GM12878 (cell line): ENCODE measurements around the gene TSKU. TPM values are rescaled to one million over a fixed set of nuclear protein-coding genes. Genes with fewer than 3 reads are reported as not detected.

Experiments
- ATAC-seq: fragments of 200-7000 bp; cut with Tn5 transposase; 3 replicates; pipeline ENCODE4 v1.9.1; 2020; ENCODE audit warnings: mild to moderate bottlenecking, moderate library complexity
- BruUV-seq: library from RNA; stranded (reverse); fragments of 400-500 nt; replicated peaks from 2 replicates; lab custom pipeline; 2021; lab: Mats Ljungman, UMichigan
- CTCF ChIA-PET: fragments of 300-600 bp; sonication (Branson Sonifier 250); formaldehyde crosslinking; extraction: SDS; loops from one replicate; lab custom pipeline; 2021; ENCODE audit warnings: inconsistent platforms; lab: Yijun Ruan, JAX
- POLR2A ChIA-PET: fragments of 350-600 bp; formaldehyde crosslinking; extraction: SDS; loops from one replicate; lab custom pipeline; 2021; ENCODE audit warnings: inconsistent platforms; lab: Charles Lee
- RAD21 ChIA-PET: fragments of 300-600 bp; sonication (Branson Sonifier 250); formaldehyde crosslinking; loops from one replicate; lab custom pipeline; 2023; ENCODE audit warnings: antibody characterized with exemption; ENCODE audit not compliant: unreplicated experiment; lab: Charles Lee
- SMC1A ChIA-PET: fragments of 300-600 bp; sonication (Branson Sonifier 250); formaldehyde crosslinking; loops from one replicate; lab custom pipeline; 2023; ENCODE audit not compliant: unreplicated experiment, uncharacterized antibody; lab: Charles Lee
- DNase-seq: peaks from one replicate; pipeline ENCODE4 v3.0.0-alpha.2; 2011; ENCODE audit warnings: low read depth, low spot score
- FAIRE-seq: peaks from 3 replicates; lab custom pipeline; 2011; peaks lifted over from hg19 to GRCh38; lab: Jason Lieb, UNC
- H2AFZ ChIP-seq: 2 replicates; pipeline ENCODE4 v1.6.0; 2011; ENCODE audit warnings: low read depth, low read length, control low read depth; ENCODE audit not compliant: control insufficient read depth
- H3K27ac ChIP-seq: 2 replicates; pipeline ENCODE4 v1.5.1; 2011; ENCODE audit warnings: control low read depth; ENCODE audit not compliant: control insufficient read depth, insufficient read depth
- H3K27me3 ChIP-seq, 2 experiments: replicated peaks in 1 of 2; 2 replicates each; pipeline versions ENCODE4 v1.6.0 to v1.6.1; 2011; ENCODE audit warnings: low read length in 1 of 2; ENCODE audit not compliant: control insufficient read depth in 2 of 2, insufficient read depth in 2 of 2
- H3K36me3 ChIP-seq, 2 experiments: 2 replicates each; pipeline ENCODE4 v1.5.1; 2011; ENCODE audit warnings: low read length in 1 of 2; ENCODE audit not compliant: control insufficient read depth in 2 of 2, insufficient read depth in 2 of 2
- H3K4me1 ChIP-seq: 2 replicates; pipeline ENCODE4 v1.6.1; 2011; ENCODE audit warnings: mild to moderate bottlenecking, low read length, moderate library complexity, mixed read lengths; ENCODE audit not compliant: control insufficient read depth, insufficient read depth
- H3K4me2 ChIP-seq: 2 replicates; pipeline ENCODE4 v1.6.0; 2011; ENCODE audit warnings: control low read depth; ENCODE audit not compliant: control insufficient read depth, insufficient read depth
- H3K4me3 ChIP-seq: fragments of 200-600 bp; sonication (generic); 2 replicates; pipeline ENCODE4 v1.5.1; 2016
- H3K79me2 ChIP-seq: 2 replicates; pipeline ENCODE4 v1.6.0; 2011; ENCODE audit warnings: low read length; ENCODE audit not compliant: control insufficient read depth, insufficient read depth
- H3K9ac ChIP-seq: 2 replicates; pipeline ENCODE4 v1.8.0; 2011; ENCODE audit warnings: low read length, control low read depth, mixed read lengths; ENCODE audit not compliant: control insufficient read depth, insufficient read depth
- H3K9me3 ChIP-seq: replicated peaks from 3 replicates; pipeline ENCODE4 v1.5.1; 2011; ENCODE audit warnings: mild to moderate bottlenecking, low read length; ENCODE audit not compliant: control insufficient read depth, insufficient read depth
- H4K20me1 ChIP-seq: 2 replicates; pipeline ENCODE4 v1.6.0; 2011; ENCODE audit not compliant: control insufficient read depth, insufficient read depth
- ATF3 ChIP-seq: IDR thresholded peaks from 2 replicates; pipeline ENCODE4 v1.6.1; 2011; ENCODE audit warnings: low read depth, mild to moderate bottlenecking, low read length, moderate library complexity, borderline replicate concordance; ENCODE audit errors: extremely low read depth
- BMI1 ChIP-seq: fragments of 450-650 bp; IDR thresholded peaks from 2 replicates; pipeline ENCODE4 v1.6.1; 2016; ENCODE audit warnings: mild to moderate bottlenecking, moderate library complexity, borderline replicate concordance
- CEBPB ChIP-seq, 2 experiments: fragments of 150-350 bp in 1 of 2; IDR thresholded peaks; 2 replicates each; pipeline ENCODE4 v1.6.1; 2012 to 2014; ENCODE audit warnings: low read depth in 2 of 2, low read length in 2 of 2, borderline replicate concordance in 1 of 2, inconsistent platforms in 1 of 2
- CEBPZ ChIP-seq: fragments of 150-350 bp; IDR thresholded peaks from 2 replicates; pipeline ENCODE4 v1.6.1; 2016; ENCODE audit warnings: low read depth, low read length
- HCFC1 ChIP-seq: fragments of 150-350 bp; IDR thresholded peaks from 2 replicates; pipeline ENCODE4 v1.6.1; 2014; ENCODE audit warnings: low read length
- HDAC2 ChIP-seq: fragments of 200-600 bp; sonication (generic); IDR thresholded peaks from 2 replicates; pipeline ENCODE4 v1.6.1; 2017
- LARP7 ChIP-seq: fragments of 450-650 bp; IDR thresholded peaks from 2 replicates; pipeline ENCODE4 v1.6.1; 2017; ENCODE audit warnings: mild to moderate bottlenecking
- MYB ChIP-seq: fragments of 150-350 bp; IDR thresholded peaks from 2 replicates; pipeline ENCODE4 v1.6.1; 2014; ENCODE audit warnings: mild to moderate bottlenecking, low read depth, low read length, borderline replicate concordance
- NR2C2 ChIP-seq: IDR thresholded peaks from 2 replicates; pipeline ENCODE4 v1.6.1; 2011; ENCODE audit warnings: borderline replicate concordance, low read depth; ENCODE audit not compliant: control insufficient read depth, insufficient read length
- SP1 ChIP-seq: IDR thresholded peaks from one replicate; pipeline ENCODE4 v1.6.1; 2011; ENCODE audit warnings: low read depth, low read length
- TBL1XR1 ChIP-seq: IDR thresholded peaks from 2 replicates; pipeline ENCODE4 v1.6.1; 2012; ENCODE audit warnings: low read depth, low read length, improper control_type of control experiment
- YBX1 ChIP-seq: fragments of 450-650 bp; IDR thresholded peaks from 2 replicates; pipeline ENCODE4 v1.6.1; 2016; ENCODE audit warnings: antibody characterized with exemption
- ZNF217 ChIP-seq: fragments of 450-650 bp; IDR thresholded peaks from 2 replicates; pipeline ENCODE4 v1.6.1; 2017; ENCODE audit warnings: antibody characterized with exemption, mild to moderate bottlenecking
- WGBS: methylation state at CpG from one replicate; pipeline ENCODE4 v1.1.6; 2016; ENCODE audit warnings: low lambda C conversion rate; ENCODE audit not compliant: insufficient replicate concordance, insufficient coverage; ENCODE audit errors: missing lambda C conversion rate; 5-methylcytosine and 5-hydroxymethylcytosine counted together
- in situ Hi-C: fragments of 300-500 bp; cut with MboI; formaldehyde crosslinking; loops from 9 replicates; pipeline ENCODE4 v1.14.3; 2018; ENCODE audit warnings: mixed read lengths
- intact Hi-C: fragments of 100-400 bp; cut with micrococcal nuclease; formaldehyde crosslinking; loops from one replicate; pipeline ENCODE4 v1.14.2; 2022; ENCODE audit not compliant: unreplicated experiment
- polyA plus RNA-seq, 11 experiments: library from polyadenylated mRNA; depleted of rRNA in 4 of 11; unstranded in 6 of 11; stranded (reverse) in 5 of 11; fragments of >200 nt; fragmentation: Nextera tagmentation in 4 of 11; fragmentation: Illumina TruSeq in 1 of 11; extraction: Ambion mirVana in 4 of 11; extraction: Trizol in 1 of 11; gene quantifications; 1 replicate in 1 of 11; 2 replicates in 10 of 11; pipeline versions ENCODE4 v1.2.1 to v1.2.3, GENCODE V29; 2011 to 2016; ENCODE audit warnings: inconsistent platforms in 2 of 11, missing spikeins in 2 of 11, low read depth in 1 of 11
- total RNA-seq, 4 experiments: library from RNA; depleted of rRNA in 3 of 4; stranded (reverse); fragments of >200 nt in 3 of 4; fragmentation: Illumina TruSeq in 1 of 4; extraction: Trizol in 1 of 4; gene quantifications; 2 replicates each; pipeline versions ENCODE4 v1.2.1 to v1.2.3, GENCODE V29; 2013 to 2021
- TF ChIP-seq, protein P1 (sequence below): IDR thresholded peaks from 2 replicates; pipeline ENCODE4 v1.6.1; 2012; ENCODE audit warnings: mild to moderate bottlenecking, low read depth, low read length
- TF ChIP-seq, protein P2 (sequence below): IDR thresholded peaks from 2 replicates; pipeline ENCODE4 v1.6.1; 2012; ENCODE audit warnings: low read depth, low read length, improper control_type of control experiment

TSKU gene
- total and polyA plus RNA-seq, 10 of the 15 experiments (the other 5 are each of a cell fraction or from before 2014, with no cell fraction given) = 0.04 to 1.5 (median 0.62) TPM

DNA sequence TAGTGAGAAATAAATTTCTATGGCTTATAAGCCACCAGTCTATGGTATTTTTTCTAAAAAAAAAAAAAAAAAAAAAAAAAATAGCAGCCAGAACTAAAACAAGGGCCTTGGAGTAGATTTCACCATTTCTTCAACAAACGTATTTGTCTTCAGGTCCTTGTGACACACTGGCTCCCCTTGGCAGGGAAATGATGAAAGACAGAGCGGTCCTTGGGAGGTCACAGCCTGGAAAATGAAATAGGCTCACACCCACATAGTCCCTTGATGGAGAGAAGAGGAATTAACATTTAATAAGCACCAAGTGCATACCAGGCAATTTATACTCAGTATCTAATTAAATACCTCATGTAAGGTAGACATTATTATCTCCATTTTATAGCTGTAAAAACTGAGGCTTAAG lies 51.9 kb downstream of the TSKU start:
- in situ Hi-C loops = no loop called here
- CTCF ChIA-PET = interaction anchor here (0.8 to 4.1 kb wide), 2 partner anchors 28 to 84 kb away, joined by 3 to 21 read pairs; no protein-coding TSS in a partner anchor
- FAIRE-seq = no peak
- TF ChIP-seq HDAC2 = no peak
- TF ChIP-seq MYB = no peak
- TF ChIP-seq ATF3 = no peak
- TF ChIP-seq ZNF217 = no peak
- TF ChIP-seq CEBPB (IDR thresholded peaks at IDR 0.05; ENCODE audit: borderline replicate concordance in 1 of 2, low read depth in 2 of 2, low read length in 2 of 2) = no peak
- TF ChIP-seq, protein P1, sequence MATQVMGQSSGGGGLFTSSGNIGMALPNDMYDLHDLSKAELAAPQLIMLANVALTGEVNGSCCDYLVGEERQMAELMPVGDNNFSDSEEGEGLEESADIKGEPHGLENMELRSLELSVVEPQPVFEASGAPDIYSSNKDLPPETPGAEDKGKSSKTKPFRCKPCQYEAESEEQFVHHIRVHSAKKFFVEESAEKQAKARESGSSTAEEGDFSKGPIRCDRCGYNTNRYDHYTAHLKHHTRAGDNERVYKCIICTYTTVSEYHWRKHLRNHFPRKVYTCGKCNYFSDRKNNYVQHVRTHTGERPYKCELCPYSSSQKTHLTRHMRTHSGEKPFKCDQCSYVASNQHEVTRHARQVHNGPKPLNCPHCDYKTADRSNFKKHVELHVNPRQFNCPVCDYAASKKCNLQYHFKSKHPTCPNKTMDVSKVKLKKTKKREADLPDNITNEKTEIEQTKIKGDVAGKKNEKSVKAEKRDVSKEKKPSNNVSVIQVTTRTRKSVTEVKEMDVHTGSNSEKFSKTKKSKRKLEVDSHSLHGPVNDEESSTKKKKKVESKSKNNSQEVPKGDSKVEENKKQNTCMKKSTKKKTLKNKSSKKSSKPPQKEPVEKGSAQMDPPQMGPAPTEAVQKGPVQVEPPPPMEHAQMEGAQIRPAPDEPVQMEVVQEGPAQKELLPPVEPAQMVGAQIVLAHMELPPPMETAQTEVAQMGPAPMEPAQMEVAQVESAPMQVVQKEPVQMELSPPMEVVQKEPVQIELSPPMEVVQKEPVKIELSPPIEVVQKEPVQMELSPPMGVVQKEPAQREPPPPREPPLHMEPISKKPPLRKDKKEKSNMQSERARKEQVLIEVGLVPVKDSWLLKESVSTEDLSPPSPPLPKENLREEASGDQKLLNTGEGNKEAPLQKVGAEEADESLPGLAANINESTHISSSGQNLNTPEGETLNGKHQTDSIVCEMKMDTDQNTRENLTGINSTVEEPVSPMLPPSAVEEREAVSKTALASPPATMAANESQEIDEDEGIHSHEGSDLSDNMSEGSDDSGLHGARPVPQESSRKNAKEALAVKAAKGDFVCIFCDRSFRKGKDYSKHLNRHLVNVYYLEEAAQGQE = no peak
- TF ChIP-seq NR2C2 = no peak
- no peak for TF ChIP-seq YBX1
- no peak for TF ChIP-seq TBL1XR1
- TF ChIP-seq BMI1 = no peak
- TF ChIP-seq SP1 = no peak
- TF ChIP-seq, protein P2, sequence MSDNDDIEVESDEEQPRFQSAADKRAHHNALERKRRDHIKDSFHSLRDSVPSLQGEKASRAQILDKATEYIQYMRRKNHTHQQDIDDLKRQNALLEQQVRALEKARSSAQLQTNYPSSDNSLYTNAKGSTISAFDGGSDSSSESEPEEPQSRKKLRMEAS = no peak
- no peak for TF ChIP-seq LARP7
- TF ChIP-seq HCFC1 = no peak
- no peak for TF ChIP-seq CEBPZ

More for the DNA sequence above, 51.9 kb downstream of the TSKU start:
- H3K79me2 ChIP-seq = no peaks in the 10 kb centered on the region
- no peaks in the 10 kb centered on the region for H3K9me3 ChIP-seq
- no peak overlapping the region for H2AFZ ChIP-seq
- RAD21 ChIA-PET = interaction anchor here (1.4 kb wide), 1 partner anchor 83 kb away, joined by 3 read pairs; no protein-coding TSS in a partner anchor
- SMC1A ChIA-PET = no interaction called here
- H4K20me1 ChIP-seq = no peaks in the 10 kb centered on the region
- H3K27me3 ChIP-seq = peaks cover 0 to 1% of the 10 kb centered on the region in 2 experiments; a peak in 1 of 4 replicates
- intact Hi-C loops = no loop called here
- DNase-seq = no peak
- H3K36me3 ChIP-seq = no peaks in the 10 kb centered on the region
- ATAC-seq = no peak
- WGBS = 3% methylated on average over 2 of the region's 2 CpGs
- no peak overlapping the region for H3K27ac ChIP-seq
- H3K9ac ChIP-seq = no peak overlapping the region
- H3K4me2 ChIP-seq = no peak overlapping the region
- POLR2A ChIA-PET = no interaction called here
- BruUV-seq = no TSS peak
- no peaks in the 10 kb centered on the region for H3K4me1 ChIP-seq
- no peak overlapping the region for H3K4me3 ChIP-seq
